ENCODE measurements around the gene EIF4G3.

DNA sequence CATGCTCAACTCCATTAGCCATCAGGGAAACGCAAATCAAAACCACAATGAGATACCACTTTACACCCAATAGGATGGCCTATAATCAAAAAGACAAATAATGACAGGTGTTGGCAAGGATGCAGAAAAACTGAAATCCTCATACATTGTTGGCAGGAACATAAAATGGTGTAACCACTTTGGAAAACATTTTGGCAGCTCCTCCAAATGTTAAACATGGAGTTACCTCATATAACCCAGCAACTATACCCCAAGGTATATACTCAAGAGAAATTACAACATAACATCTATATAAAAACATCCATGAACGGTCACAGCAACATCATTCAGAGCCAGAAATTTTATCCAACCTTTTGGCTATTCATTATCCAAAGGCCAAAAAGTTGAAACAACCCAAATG, 11.6 kb downstream of the EIF4G3 start:
- TF ChIP-seq, protein P1, sequence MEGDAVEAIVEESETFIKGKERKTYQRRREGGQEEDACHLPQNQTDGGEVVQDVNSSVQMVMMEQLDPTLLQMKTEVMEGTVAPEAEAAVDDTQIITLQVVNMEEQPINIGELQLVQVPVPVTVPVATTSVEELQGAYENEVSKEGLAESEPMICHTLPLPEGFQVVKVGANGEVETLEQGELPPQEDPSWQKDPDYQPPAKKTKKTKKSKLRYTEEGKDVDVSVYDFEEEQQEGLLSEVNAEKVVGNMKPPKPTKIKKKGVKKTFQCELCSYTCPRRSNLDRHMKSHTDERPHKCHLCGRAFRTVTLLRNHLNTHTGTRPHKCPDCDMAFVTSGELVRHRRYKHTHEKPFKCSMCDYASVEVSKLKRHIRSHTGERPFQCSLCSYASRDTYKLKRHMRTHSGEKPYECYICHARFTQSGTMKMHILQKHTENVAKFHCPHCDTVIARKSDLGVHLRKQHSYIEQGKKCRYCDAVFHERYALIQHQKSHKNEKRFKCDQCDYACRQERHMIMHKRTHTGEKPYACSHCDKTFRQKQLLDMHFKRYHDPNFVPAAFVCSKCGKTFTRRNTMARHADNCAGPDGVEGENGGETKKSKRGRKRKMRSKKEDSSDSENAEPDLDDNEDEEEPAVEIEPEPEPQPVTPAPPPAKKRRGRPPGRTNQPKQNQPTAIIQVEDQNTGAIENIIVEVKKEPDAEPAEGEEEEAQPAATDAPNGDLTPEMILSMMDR (IDR thresholded peaks at IDR 0.05), result no peak
- TF ChIP-seq POLR2AphosphoS5 (IDR thresholded peaks at IDR 0.05), result no peak
- TF ChIP-seq POLR2A (IDR thresholded peaks at IDR 0.05), result no peak
- TF ChIP-seq EP300 (IDR thresholded peaks at IDR 0.05; ENCODE audit: low read depth), result no peak

All from transverse colon (tissue), 4 donors.